Keratinocyte (primary cell): ENCODE measurements around the gene OSGIN1. TPM values are rescaled to one million over a fixed set of nuclear protein-coding genes. Genes with fewer than 3 reads are reported as not detected.

ENCODE experiments used
- DNase-seq: peaks from one replicate; pipeline ENCODE4 v3.0.0-alpha.2; 2011; ENCODE audit warnings: low read depth, missing footprints, low spot score
- FAIRE-seq: peaks from 2 replicates; lab custom pipeline; 2011; peaks lifted over from hg19 to GRCh38; lab: Jason Lieb, UNC
- H2AFZ ChIP-seq: 2 replicates; pipeline ENCODE4 v1.6.0; 2012; ENCODE audit warnings: low read length, control low read depth, inconsistent platforms; ENCODE audit not compliant: control insufficient read depth
- H3K27ac ChIP-seq: 2 replicates; pipeline ENCODE4 v1.5.1; 2011; ENCODE audit warnings: low read length; ENCODE audit not compliant: control insufficient read depth, insufficient read depth
- H3K27me3 ChIP-seq: 3 replicates; pipeline ENCODE4 v1.6.0; 2011; ENCODE audit warnings: low read length; ENCODE audit not compliant: control insufficient read depth, insufficient read depth; ENCODE audit errors: extremely low read depth
- H3K36me3 ChIP-seq, 2 experiments: 2 replicates in 1 of 2; 3 replicates in 1 of 2; pipeline ENCODE4 v1.5.1; 2011; ENCODE audit warnings: low read length in 2 of 2, mild to moderate bottlenecking in 1 of 2; ENCODE audit not compliant: control insufficient read depth in 2 of 2, insufficient read depth in 2 of 2; ENCODE audit errors: extremely low read depth in 1 of 2
- H3K4me1 ChIP-seq: 3 replicates; pipeline ENCODE4 v1.5.1; 2011; ENCODE audit warnings: low read length; ENCODE audit not compliant: control insufficient read depth, insufficient read depth; ENCODE audit errors: extremely low read depth
- H3K4me2 ChIP-seq: 3 replicates; pipeline ENCODE4 v1.6.0; 2011; ENCODE audit warnings: low read depth, low read length; ENCODE audit not compliant: control insufficient read depth, insufficient read depth; ENCODE audit errors: extremely low read depth
- H3K4me3 ChIP-seq, 3 experiments: fragments of 200-600 bp in 1 of 3; sonication (generic) in 1 of 3; 2 replicates in 2 of 3; 3 replicates in 1 of 3; pipeline ENCODE4 v1.5.1; 2011 to 2016; ENCODE audit warnings: low read length in 3 of 3, mild to moderate bottlenecking in 3 of 3, control low read depth in 2 of 3, inconsistent platforms in 1 of 3, low read depth in 1 of 3, mixed read lengths in 1 of 3, mixed run types in 1 of 3, moderate library complexity in 1 of 3; ENCODE audit not compliant: control insufficient read depth in 2 of 3, insufficient read depth in 2 of 3; ENCODE audit errors: extremely low read depth in 1 of 3
- H3K79me2 ChIP-seq: 2 replicates; pipeline ENCODE4 v1.6.0; 2012; ENCODE audit warnings: low read length; ENCODE audit not compliant: control insufficient read depth, insufficient read depth
- H3K9ac ChIP-seq: 3 replicates; pipeline ENCODE4 v1.6.0; 2011; ENCODE audit warnings: low read length; ENCODE audit not compliant: control insufficient read depth, insufficient read depth; ENCODE audit errors: extremely low read depth
- H3K9me1 ChIP-seq: 3 replicates; pipeline ENCODE4 v1.6.0; 2011; ENCODE audit warnings: low read length; ENCODE audit not compliant: control insufficient read depth, insufficient read depth; ENCODE audit errors: extremely low read depth
- H3K9me3 ChIP-seq: 2 replicates; pipeline ENCODE4 v1.5.1; 2012; ENCODE audit warnings: low read depth, low read length; ENCODE audit not compliant: control insufficient read depth
- H4K20me1 ChIP-seq: 3 replicates; pipeline ENCODE4 v1.6.0; 2011; ENCODE audit warnings: low read length; ENCODE audit not compliant: control insufficient read depth, insufficient read depth; ENCODE audit errors: extremely low read depth
- EZH2 ChIP-seq: IDR thresholded peaks from one replicate; pipeline ENCODE4 v1.6.1; 2012; ENCODE audit warnings: inconsistent platforms, mild to moderate bottlenecking, low read length, moderate library complexity
- dilution Hi-C: fragments of 300-500 bp; cut with MboI; formaldehyde crosslinking; loops from one replicate; pipeline ENCODE4 v1.7.0; 2020; ENCODE audit warnings: low sequenced_read_pairs; ENCODE audit not compliant: extremely low pct_ligation_motif_present
- polyA plus RNA-seq, 5 experiments: library from polyadenylated mRNA; depleted of rRNA in 3 of 5; stranded (reverse) in 3 of 5; stranded (forward) in 1 of 5; unstranded in 1 of 5; fragments of >200 nt; gene quantifications; 1 replicate in 1 of 5; 2 replicates in 3 of 5; 3 replicates in 1 of 5; pipeline versions ENCODE4 v1.2.1 to v1.2.3, GENCODE V29; 2011 to 2012; ENCODE audit warnings: missing spikeins in 2 of 5, low read depth in 1 of 5, low replicate concordance in 1 of 5
- TF ChIP-seq, protein P1 (sequence below), 3 experiments: IDR thresholded peaks in 1 of 3; conservative IDR thresholded peaks in 1 of 3; optimal IDR thresholded peaks in 1 of 3; 2 replicates in 2 of 3; 3 replicates in 1 of 3; pipeline versions ENCODE3 to v1.5.1; 2011; ENCODE audit warnings: low read length in 3 of 3, mild to moderate bottlenecking in 3 of 3, moderate library complexity in 2 of 3, control low read depth in 1 of 3, inconsistent platforms in 1 of 3; ENCODE audit not compliant: insufficient read depth in 2 of 3; ENCODE audit errors: extremely low read depth in 1 of 3

Gene OSGIN1
- polyA plus RNA-seq, 1 donor (not counting 4 experiments of a cell fraction or from before 2014, with no cell fraction given) = 2.1 TPM

DNA sequence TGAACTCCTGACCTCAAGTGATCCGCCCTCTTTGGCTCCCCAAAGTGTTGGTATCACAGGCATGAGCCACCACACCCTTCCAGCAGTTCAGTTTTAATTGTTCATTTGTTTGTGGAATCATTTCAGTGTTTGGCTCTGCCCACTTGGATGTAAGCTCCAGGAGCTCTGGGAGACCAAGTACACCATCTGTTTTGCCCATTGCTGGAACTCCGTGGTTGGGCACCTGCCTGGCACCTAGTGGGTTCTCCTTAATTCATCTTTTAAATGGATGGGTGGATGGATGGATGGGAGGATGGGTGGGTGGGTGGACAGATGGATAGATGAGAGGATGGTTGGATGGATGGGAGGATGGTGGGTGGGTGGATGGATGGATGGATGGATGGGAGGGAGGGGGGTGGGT lies 14.1 kb downstream of the OSGIN1 start:
- H3K4me2 ChIP-seq = no peak overlapping the region
- no peak overlapping the region for H3K9ac ChIP-seq
- no peak overlapping the region for H3K4me3 ChIP-seq
- TF ChIP-seq, protein P1, sequence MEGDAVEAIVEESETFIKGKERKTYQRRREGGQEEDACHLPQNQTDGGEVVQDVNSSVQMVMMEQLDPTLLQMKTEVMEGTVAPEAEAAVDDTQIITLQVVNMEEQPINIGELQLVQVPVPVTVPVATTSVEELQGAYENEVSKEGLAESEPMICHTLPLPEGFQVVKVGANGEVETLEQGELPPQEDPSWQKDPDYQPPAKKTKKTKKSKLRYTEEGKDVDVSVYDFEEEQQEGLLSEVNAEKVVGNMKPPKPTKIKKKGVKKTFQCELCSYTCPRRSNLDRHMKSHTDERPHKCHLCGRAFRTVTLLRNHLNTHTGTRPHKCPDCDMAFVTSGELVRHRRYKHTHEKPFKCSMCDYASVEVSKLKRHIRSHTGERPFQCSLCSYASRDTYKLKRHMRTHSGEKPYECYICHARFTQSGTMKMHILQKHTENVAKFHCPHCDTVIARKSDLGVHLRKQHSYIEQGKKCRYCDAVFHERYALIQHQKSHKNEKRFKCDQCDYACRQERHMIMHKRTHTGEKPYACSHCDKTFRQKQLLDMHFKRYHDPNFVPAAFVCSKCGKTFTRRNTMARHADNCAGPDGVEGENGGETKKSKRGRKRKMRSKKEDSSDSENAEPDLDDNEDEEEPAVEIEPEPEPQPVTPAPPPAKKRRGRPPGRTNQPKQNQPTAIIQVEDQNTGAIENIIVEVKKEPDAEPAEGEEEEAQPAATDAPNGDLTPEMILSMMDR (optimal IDR thresholded peaks at IDR 0.05 in 1 of 3, IDR thresholded peaks at IDR 0.05 in 1 of 3, conservative IDR thresholded peaks at IDR 0.05 in 1 of 3; ENCODE audit: extremely low read depth in 1 of 3, insufficient read depth in 2 of 3, low read length in 3 of 3) = no peak
- no peak for TF ChIP-seq EZH2
- no peak for DNase-seq
- no peaks in the 10 kb centered on the region for H3K4me1 ChIP-seq
- peaks cover 17% of the 10 kb centered on the region for H3K27me3 ChIP-seq
- H3K9me1 ChIP-seq = no peaks in the 10 kb centered on the region
- FAIRE-seq = no peak
- H3K79me2 ChIP-seq = no peaks in the 10 kb centered on the region
- peaks cover 0 to 3% of the 10 kb centered on the region in 2 experiments for H3K36me3 ChIP-seq
- dilution Hi-C loops = no loop called here
- no peaks in the 10 kb centered on the region for H3K9me3 ChIP-seq
- H3K27ac ChIP-seq = no peak overlapping the region
- no peak overlapping the region for H2AFZ ChIP-seq
- H4K20me1 ChIP-seq = no peaks in the 10 kb centered on the region

DNA sequence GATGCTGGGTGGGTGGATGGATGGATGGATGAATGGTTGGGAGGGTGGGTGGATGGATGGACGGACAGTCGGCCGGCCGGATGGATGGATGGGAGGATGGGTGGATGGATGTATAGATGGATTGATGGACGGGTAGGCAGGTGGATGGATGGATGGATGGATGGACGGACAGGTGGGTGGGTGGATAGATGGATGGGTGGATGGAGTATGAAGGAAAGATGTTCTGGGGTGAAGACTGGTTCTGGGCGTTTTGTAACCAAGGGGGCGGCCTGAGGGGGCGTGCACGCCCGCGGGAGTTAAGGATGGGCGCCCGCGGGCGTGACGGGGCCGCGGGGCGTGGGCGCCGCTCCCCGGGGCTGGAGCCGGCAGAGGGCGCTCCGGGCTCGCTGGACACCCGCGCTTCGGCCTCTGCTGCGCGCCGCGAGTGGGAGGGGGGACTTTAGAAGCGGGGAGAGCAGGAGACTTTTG lies 14.8 kb downstream of the OSGIN1 start, which contains the start of gene NECAB2:
Gene NECAB2 (plus strand): TSS at position 407 of the 468 bp plus-strand sequence. CDS start 405 bp downstream, outside the sequence.
- no peak within 1 kb of the TSS for H3K4me3 ChIP-seq
- FAIRE-seq = no peak

More for the DNA sequence above, 14.8 kb downstream of the OSGIN1 start, which contains the start of gene NECAB2:
- Histone ChIP-seq H3K36me3 (peaks cover 0 to 3% of the 10 kb centered on the region in 2 experiments), H2AFZ (no peak within 1 kb of the TSS), H3K27me3 (peaks cover 17% of the 10 kb centered on the region), H3K79me2 (no peaks in the 10 kb centered on the region), H4K20me1 (no peaks in the 10 kb centered on the region), H3K27ac (no peak within 1 kb of the TSS), H3K4me1 (no peaks in the 10 kb centered on the region), H3K4me2 (no peak within 1 kb of the TSS), H3K9me1 (no peaks in the 10 kb centered on the region), H3K9ac (no peak within 1 kb of the TSS), H3K9me3 (no peaks in the 10 kb centered on the region)
- DNase-seq = no peak
- TF ChIP-seq, protein P1 (optimal IDR thresholded peaks at IDR 0.05 in 1 of 3, IDR thresholded peaks at IDR 0.05 in 1 of 3, conservative IDR thresholded peaks at IDR 0.05 in 1 of 3; ENCODE audit: extremely low read depth in 1 of 3, insufficient read depth in 2 of 3, low read length in 3 of 3) = peak in 2 of 3 experiments; percentile 47 to 64
- TF ChIP-seq EZH2 = peak; percentile 39
- dilution Hi-C loops = no loop called here
